HepG2 (cell line): ENCODE data around the gene TMEM121.
"Not testable (repeated sequence)": the region's sequence is repeated elsewhere in the genome, so short reads cannot be mapped to it uniquely, and the experiment has no call there.

Experiments
- BHLHE40 ChIP-seq: IDR thresholded peaks from 2 replicates; pipeline ENCODE4 v1.6.1; 2011; ENCODE audit warnings: low read length, improper control_type of control experiment
- CBX5 ChIP-seq: sonication (generic); formaldehyde crosslinking; IDR thresholded peaks from 2 replicates; pipeline ENCODE4 v1.4.0; 2020; ENCODE audit warnings: missing genetic modification reagents, borderline replicate concordance
- EZH2 ChIP-seq: conservative IDR thresholded peaks from 2 replicates; pipeline ENCODE4 v1.6.1; 2012; ENCODE audit warnings: mild to moderate bottlenecking, low read depth, low read length, moderate library complexity
- FOXK2 ChIP-seq: fragments of 450-650 bp; IDR thresholded peaks from 2 replicates; pipeline ENCODE4 v1.6.1; 2016
- JUND ChIP-seq: sonication (generic); formaldehyde crosslinking; IDR thresholded peaks from 2 replicates; pipeline ENCODE4 v1.8.0; 2022; ENCODE audit warnings: mild to moderate bottlenecking, missing genetic modification reagents
- PAX8 ChIP-seq: sonication (generic); formaldehyde crosslinking; IDR thresholded peaks from 2 replicates; pipeline ENCODE4 v1.8.0; 2022; ENCODE audit warnings: mild to moderate bottlenecking, missing genetic modification reagents, borderline replicate concordance
- SALL1 ChIP-seq: sonication (generic); formaldehyde crosslinking; IDR thresholded peaks from 2 replicates; pipeline ENCODE4 v1.8.0; 2022; ENCODE audit warnings: mild to moderate bottlenecking, missing genetic modification reagents
- ZNF850 ChIP-seq: sonication (generic); formaldehyde crosslinking; conservative IDR thresholded peaks from 2 replicates; pipeline ENCODE4 v1.9.0; 2021; ENCODE audit warnings: mild to moderate bottlenecking, missing genetic modification reagents
- ZZZ3 ChIP-seq: sonication (generic); formaldehyde crosslinking; IDR thresholded peaks from 2 replicates; pipeline ENCODE4 v1.4.0; 2020; ENCODE audit warnings: missing genetic modification reagents, mild to moderate bottlenecking, borderline replicate concordance
- TF ChIP-seq, protein P1 (sequence below): sonication (generic); formaldehyde crosslinking; IDR thresholded peaks from 2 replicates; pipeline ENCODE4 v1.4.0; 2020; ENCODE audit warnings: missing genetic modification reagents
- TF ChIP-seq, protein P2 (sequence below): sonication (generic); formaldehyde crosslinking; IDR thresholded peaks from 2 replicates; pipeline ENCODE4 v1.5.0; 2020; ENCODE audit warnings: mild to moderate bottlenecking, missing genetic modification reagents, moderate library complexity
- TF ChIP-seq, protein P3 (sequence below): sonication (generic); formaldehyde crosslinking; IDR thresholded peaks from 2 replicates; pipeline ENCODE4 v1.4.0; 2020; ENCODE audit warnings: low read depth, mild to moderate bottlenecking, missing genetic modification reagents
- TF ChIP-seq, protein P4 (sequence below): sonication (generic); formaldehyde crosslinking; IDR thresholded peaks from 2 replicates; pipeline ENCODE4 v1.4.0; 2020; ENCODE audit warnings: missing genetic modification reagents

DNA sequence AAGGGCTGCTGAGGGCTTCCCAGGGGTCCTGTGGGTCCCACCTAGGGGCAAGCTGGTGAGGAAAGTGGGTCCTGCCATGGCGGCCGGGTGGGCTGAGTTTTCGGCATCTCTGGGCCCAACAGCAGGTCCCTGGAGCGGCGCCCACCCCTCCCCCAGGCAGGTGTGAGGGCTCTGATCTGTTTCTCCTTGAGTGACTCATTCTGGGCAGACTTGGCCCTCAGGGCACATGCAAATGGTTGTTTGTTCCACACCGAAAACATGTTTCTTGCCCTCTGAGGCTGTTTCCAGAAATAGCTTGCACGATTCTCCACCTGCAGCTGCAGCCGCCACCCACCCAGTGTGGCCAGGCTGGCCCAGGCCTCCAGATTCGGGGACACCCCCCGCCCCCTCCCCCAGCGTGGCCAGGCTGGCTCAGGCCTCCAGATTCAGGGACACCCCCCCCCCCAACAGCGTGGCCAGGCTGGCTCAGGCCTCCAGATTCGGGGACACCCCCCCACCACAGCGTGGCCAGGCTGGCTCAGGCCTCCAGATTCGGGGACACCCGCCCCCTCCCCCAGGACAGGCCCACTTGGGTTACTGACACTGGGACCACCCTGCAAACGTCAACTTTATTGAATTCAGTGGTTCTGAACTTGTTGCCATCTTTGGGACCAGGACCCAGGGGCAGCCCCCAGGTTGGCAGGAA, 48.8 kb downstream of the TMEM121 start:
- TF ChIP-seq, protein P1, sequence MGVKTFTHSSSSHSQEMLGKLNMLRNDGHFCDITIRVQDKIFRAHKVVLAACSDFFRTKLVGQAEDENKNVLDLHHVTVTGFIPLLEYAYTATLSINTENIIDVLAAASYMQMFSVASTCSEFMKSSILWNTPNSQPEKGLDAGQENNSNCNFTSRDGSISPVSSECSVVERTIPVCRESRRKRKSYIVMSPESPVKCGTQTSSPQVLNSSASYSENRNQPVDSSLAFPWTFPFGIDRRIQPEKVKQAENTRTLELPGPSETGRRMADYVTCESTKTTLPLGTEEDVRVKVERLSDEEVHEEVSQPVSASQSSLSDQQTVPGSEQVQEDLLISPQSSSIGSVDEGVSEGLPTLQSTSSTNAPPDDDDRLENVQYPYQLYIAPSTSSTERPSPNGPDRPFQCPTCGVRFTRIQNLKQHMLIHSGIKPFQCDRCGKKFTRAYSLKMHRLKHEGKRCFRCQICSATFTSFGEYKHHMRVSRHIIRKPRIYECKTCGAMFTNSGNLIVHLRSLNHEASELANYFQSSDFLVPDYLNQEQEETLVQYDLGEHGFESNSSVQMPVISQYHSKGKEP: not testable (repeated sequence)
- TF ChIP-seq FOXK2; BHLHE40; ZZZ3; PAX8 (CRISPR knock-in tag); JUND (CRISPR knock-in tag); CBX5 (CRISPR knock-in tag); EZH2; SALL1 (CRISPR knock-in tag); ZNF850 (CRISPR knock-in tag): not testable (repeated sequence)
- TF ChIP-seq, protein P2, sequence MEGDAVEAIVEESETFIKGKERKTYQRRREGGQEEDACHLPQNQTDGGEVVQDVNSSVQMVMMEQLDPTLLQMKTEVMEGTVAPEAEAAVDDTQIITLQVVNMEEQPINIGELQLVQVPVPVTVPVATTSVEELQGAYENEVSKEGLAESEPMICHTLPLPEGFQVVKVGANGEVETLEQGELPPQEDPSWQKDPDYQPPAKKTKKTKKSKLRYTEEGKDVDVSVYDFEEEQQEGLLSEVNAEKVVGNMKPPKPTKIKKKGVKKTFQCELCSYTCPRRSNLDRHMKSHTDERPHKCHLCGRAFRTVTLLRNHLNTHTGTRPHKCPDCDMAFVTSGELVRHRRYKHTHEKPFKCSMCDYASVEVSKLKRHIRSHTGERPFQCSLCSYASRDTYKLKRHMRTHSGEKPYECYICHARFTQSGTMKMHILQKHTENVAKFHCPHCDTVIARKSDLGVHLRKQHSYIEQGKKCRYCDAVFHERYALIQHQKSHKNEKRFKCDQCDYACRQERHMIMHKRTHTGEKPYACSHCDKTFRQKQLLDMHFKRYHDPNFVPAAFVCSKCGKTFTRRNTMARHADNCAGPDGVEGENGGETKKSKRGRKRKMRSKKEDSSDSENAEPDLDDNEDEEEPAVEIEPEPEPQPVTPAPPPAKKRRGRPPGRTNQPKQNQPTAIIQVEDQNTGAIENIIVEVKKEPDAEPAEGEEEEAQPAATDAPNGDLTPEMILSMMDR (CRISPR knock-in tag): not testable (repeated sequence)
- TF ChIP-seq, protein P3, sequence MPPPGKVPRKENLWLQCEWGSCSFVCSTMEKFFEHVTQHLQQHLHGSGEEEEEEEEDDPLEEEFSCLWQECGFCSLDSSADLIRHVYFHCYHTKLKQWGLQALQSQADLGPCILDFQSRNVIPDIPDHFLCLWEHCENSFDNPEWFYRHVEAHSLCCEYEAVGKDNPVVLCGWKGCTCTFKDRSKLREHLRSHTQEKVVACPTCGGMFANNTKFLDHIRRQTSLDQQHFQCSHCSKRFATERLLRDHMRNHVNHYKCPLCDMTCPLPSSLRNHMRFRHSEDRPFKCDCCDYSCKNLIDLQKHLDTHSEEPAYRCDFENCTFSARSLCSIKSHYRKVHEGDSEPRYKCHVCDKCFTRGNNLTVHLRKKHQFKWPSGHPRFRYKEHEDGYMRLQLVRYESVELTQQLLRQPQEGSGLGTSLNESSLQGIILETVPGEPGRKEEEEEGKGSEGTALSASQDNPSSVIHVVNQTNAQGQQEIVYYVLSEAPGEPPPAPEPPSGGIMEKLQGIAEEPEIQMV (CRISPR knock-in tag): not testable (repeated sequence)
- TF ChIP-seq, protein P4, sequence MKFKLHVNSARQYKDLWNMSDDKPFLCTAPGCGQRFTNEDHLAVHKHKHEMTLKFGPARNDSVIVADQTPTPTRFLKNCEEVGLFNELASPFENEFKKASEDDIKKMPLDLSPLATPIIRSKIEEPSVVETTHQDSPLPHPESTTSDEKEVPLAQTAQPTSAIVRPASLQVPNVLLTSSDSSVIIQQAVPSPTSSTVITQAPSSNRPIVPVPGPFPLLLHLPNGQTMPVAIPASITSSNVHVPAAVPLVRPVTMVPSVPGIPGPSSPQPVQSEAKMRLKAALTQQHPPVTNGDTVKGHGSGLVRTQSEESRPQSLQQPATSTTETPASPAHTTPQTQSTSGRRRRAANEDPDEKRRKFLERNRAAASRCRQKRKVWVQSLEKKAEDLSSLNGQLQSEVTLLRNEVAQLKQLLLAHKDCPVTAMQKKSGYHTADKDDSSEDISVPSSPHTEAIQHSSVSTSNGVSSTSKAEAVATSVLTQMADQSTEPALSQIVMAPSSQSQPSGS (CRISPR knock-in tag): not testable (repeated sequence)
